K562 (cell line): ENCODE data around the gene PPP1R12C. TPM values are rescaled to one million over a fixed set of nuclear protein-coding genes. Genes with fewer than 3 reads are reported as not detected.

ENCODE experiments used
- ATAC-seq: fragments of 200-7000 bp; cut with Tn5 transposase; 3 replicates; pipeline ENCODE4 v1.9.1; 2020; ENCODE audit warnings: moderate library complexity
- BruUV-seq: library from RNA; stranded (reverse); fragments of 400-500 nt; replicated peaks from 2 replicates; lab custom pipeline; 2021; lab: Mats Ljungman, UMichigan
- CTCF ChIA-PET: fragments of 300-600 bp; formaldehyde crosslinking; extraction: SDS; loops from one replicate; lab custom pipeline; 2021; ENCODE audit warnings: low intra/inter-chr PET ratio; lab: Yijun Ruan, JAX
- POLR2A ChIA-PET: fragments of 300-600, 350-650 bp; sonication (Branson Sonifier 250); formaldehyde crosslinking; extraction: SDS; loops from one replicate; lab custom pipeline; 2021; ENCODE audit warnings: antibody characterized with exemption, inconsistent platforms; lab: Yijun Ruan, JAX
- DNase-seq, 4 experiments: peaks; one replicate each; pipeline versions ENCODE4 v3.0.0 to v3.0.0-alpha.2; 2011 to 2018; ENCODE audit warnings: low spot score in 3 of 4, mixed read lengths in 3 of 4; ENCODE audit errors: extremely low read depth in 1 of 4
- FAIRE-seq: peaks from 2 replicates; lab custom pipeline; 2011; peaks lifted over from hg19 to GRCh38; lab: Jason Lieb, UNC
- H2AFZ ChIP-seq: 2 replicates; pipeline ENCODE4 v1.6.0; 2011; ENCODE audit warnings: low read depth, low read length, control low read depth, inconsistent platforms
- H3K27ac ChIP-seq: fragments of 200-600 bp; 3 replicates; pipeline ENCODE4 v1.8.0; 2011; ENCODE audit warnings: low read depth, mild to moderate bottlenecking, control low read depth, inconsistent platforms, low read length, moderate library complexity, mixed read lengths; ENCODE audit errors: extremely low read depth
- H3K27me3 ChIP-seq, 2 experiments: fragments of 300-600 bp in 1 of 2; 2 replicates in 1 of 2; 3 replicates in 1 of 2; pipeline versions ENCODE4 v1.6.0 to v1.8.0; 2011; ENCODE audit warnings: inconsistent platforms in 2 of 2, low read length in 2 of 2, mild to moderate bottlenecking in 1 of 2, mixed read lengths in 1 of 2, moderate library complexity in 1 of 2; ENCODE audit not compliant: control insufficient read depth in 2 of 2, insufficient read depth in 2 of 2
- H3K36me3 ChIP-seq: fragments of 300-600 bp; 3 replicates; pipeline ENCODE4 v1.8.0; 2011; ENCODE audit warnings: mild to moderate bottlenecking, low read length, inconsistent platforms; ENCODE audit not compliant: control insufficient read depth, insufficient read depth
- H3K4me1 ChIP-seq, 2 experiments: fragments of 200-600 bp in 1 of 2; replicated peaks in 1 of 2; 2 replicates in 1 of 2; 3 replicates in 1 of 2; pipeline versions ENCODE4 v1.5.1 to v1.8.0; 2011; ENCODE audit warnings: inconsistent platforms in 2 of 2, low read length in 2 of 2, mild to moderate bottlenecking in 1 of 2, mixed read lengths in 1 of 2, moderate library complexity in 1 of 2; ENCODE audit not compliant: control insufficient read depth in 2 of 2, insufficient read depth in 2 of 2
- H3K4me2 ChIP-seq: 2 replicates; pipeline ENCODE4 v1.6.1; 2011; ENCODE audit warnings: low read length, control low read depth, inconsistent platforms, mixed read lengths; ENCODE audit not compliant: insufficient read depth
- H3K4me3 ChIP-seq: fragments of 200-600 bp; sonication (generic), shearing (Covaris generic); 2 replicates; pipeline ENCODE4 v1.5.1; 2016; ENCODE audit warnings: control low read depth, inconsistent platforms
- H3K79me2 ChIP-seq: fragments of 200-600 bp; 3 replicates; pipeline ENCODE4 v1.8.0; 2011; ENCODE audit warnings: low read length, inconsistent platforms; ENCODE audit not compliant: control insufficient read depth, insufficient read depth
- H3K9ac ChIP-seq, 2 experiments: 2 replicates each; pipeline versions ENCODE4 v1.6.0 to v1.6.1; 2011; ENCODE audit warnings: low read depth in 2 of 2, low read length in 2 of 2, control low read depth in 1 of 2, inconsistent platforms in 1 of 2, mild to moderate bottlenecking in 1 of 2, mixed read lengths in 1 of 2; ENCODE audit not compliant: insufficient read depth in 1 of 2
- H3K9me1 ChIP-seq: one replicate; pipeline ENCODE4 v1.6.0; 2011; ENCODE audit warnings: inconsistent platforms, mild to moderate bottlenecking, low read length, moderate library complexity; ENCODE audit not compliant: control insufficient read depth, insufficient read depth
- H3K9me3 ChIP-seq: replicated peaks from 2 replicates; pipeline ENCODE4 v1.5.1; 2011; ENCODE audit warnings: low read depth, low read length, inconsistent platforms; ENCODE audit not compliant: control insufficient read depth, insufficient read depth
- H4K20me1 ChIP-seq: replicated peaks from 2 replicates; pipeline ENCODE4 v1.6.1; 2011; ENCODE audit warnings: low read length, inconsistent platforms, mixed read lengths; ENCODE audit not compliant: control insufficient read depth, insufficient read depth
- KDM2B ChIP-seq: fragments of 250-450 bp; sonication (Bioruptor Pico); IDR thresholded peaks from 2 replicates; pipeline ENCODE4 v1.8.0; 2021; ENCODE audit warnings: mild to moderate bottlenecking, moderate library complexity
- MAFG ChIP-seq: fragments of 450-650 bp; conservative IDR thresholded peaks from 2 replicates; pipeline ENCODE4 v1.6.1; 2016; ENCODE audit warnings: missing genetic modification characterization, missing compliant biosample characterization
- MTA3 ChIP-seq: fragments of 450-650 bp; formaldehyde crosslinking; IDR thresholded peaks from 2 replicates; pipeline ENCODE4 v1.6.1; 2017; ENCODE audit warnings: mild to moderate bottlenecking, borderline replicate concordance
- NEUROD1 ChIP-seq: fragments of 150-350 bp; IDR thresholded peaks from 2 replicates; pipeline ENCODE4 v1.6.1; 2014; ENCODE audit warnings: borderline replicate concordance, low read length, low read depth; ENCODE audit not compliant: partially characterized antibody
- POLR2G ChIP-seq: fragments of 200-400 bp; formaldehyde crosslinking; IDR thresholded peaks from 2 replicates; pipeline ENCODE4 v1.6.1; 2017; ENCODE audit warnings: low read depth, mild to moderate bottlenecking, antibody characterized with exemption, low read length, moderate library complexity
- RBM25 ChIP-seq: fragments of 200-400 bp; formaldehyde crosslinking; IDR thresholded peaks from 2 replicates; pipeline ENCODE4 v1.6.1; 2018; ENCODE audit warnings: low read length, low read depth, moderate library complexity; ENCODE audit not compliant: severe bottlenecking
- SPI1 ChIP-seq: IDR thresholded peaks from 2 replicates; pipeline ENCODE4 v1.6.1; 2011; ENCODE audit warnings: low read depth, low read length, control low read depth, borderline replicate concordance
- STAT6 ChIP-seq: sonication (generic); formaldehyde crosslinking; IDR thresholded peaks from 2 replicates; pipeline ENCODE4 v1.8.1; 2023; ENCODE audit warnings: mild to moderate bottlenecking, missing genetic modification reagents
- TOE1 ChIP-seq, 2 experiments: fragments of 450-650 bp in 1 of 2; sonication (generic) in 1 of 2; formaldehyde crosslinking in 1 of 2; IDR thresholded peaks; 2 replicates each; pipeline versions ENCODE4 v1.7.1 to v1.8.0; 2016 to 2022; ENCODE audit warnings: borderline replicate concordance in 2 of 2, mild to moderate bottlenecking in 2 of 2, antibody characterized with exemption in 1 of 2, inconsistent platforms in 1 of 2, low read depth in 1 of 2, missing genetic modification reagents in 1 of 2, moderate library complexity in 1 of 2
- ZC3H11A ChIP-seq: IDR thresholded peaks from 2 replicates; pipeline ENCODE4 v1.6.1; 2012; ENCODE audit warnings: low read depth, low read length, improper control_type of control experiment
- ZKSCAN3 ChIP-seq: fragments of 250-450 bp; sonication (Bioruptor Pico); IDR thresholded peaks from 2 replicates; pipeline ENCODE4 v1.4.0; 2020
- ZNF695 ChIP-seq: fragments of 450-650 bp; formaldehyde crosslinking; IDR thresholded peaks from 2 replicates; pipeline ENCODE4 v1.4.0; 2020; ENCODE audit warnings: mild to moderate bottlenecking, moderate library complexity
- WGBS: fragments of 100-300 bp; shearing (Covaris generic); methylation state at CpG from one replicate; pipeline ENCODE4 v1.1.6; 2016; ENCODE audit warnings: low coverage, mixed read lengths; ENCODE audit not compliant: insufficient coverage; ENCODE audit errors: missing lambda C conversion rate; 5-methylcytosine and 5-hydroxymethylcytosine counted together
- in situ Hi-C: fragments of 300-500 bp; cut with MboI; formaldehyde crosslinking; loops from 4 replicates; pipeline ENCODE4 v1.15.0; 2018; ENCODE audit warnings: inconsistent platforms, mixed read lengths
- intact Hi-C: fragments of 100-400 bp; cut with micrococcal nuclease; formaldehyde crosslinking; loops from 2 replicates; pipeline ENCODE4 v1.14.2; 2022
- polyA plus RNA-seq, 8 experiments: library from polyadenylated mRNA; depleted of rRNA in 4 of 8; stranded (reverse) in 5 of 8; unstranded in 3 of 8; fragments of >200 nt; fragmentation: Nextera tagmentation in 2 of 8; fragmentation: Illumina TruSeq in 1 of 8; extraction: Ambion mirVana in 2 of 8; extraction: Trizol in 1 of 8; gene quantifications; 2 replicates each; pipeline versions ENCODE4 v1.2.1 to v1.2.3, GENCODE V29; 2011 to 2014; ENCODE audit warnings: inconsistent platforms in 1 of 8, missing spikeins in 1 of 8
- total RNA-seq, 7 experiments: library from RNA; depleted of rRNA in 6 of 7; stranded (reverse); fragments of >200 nt in 6 of 7; fragmentation: Illumina TruSeq in 2 of 7; extraction: Trizol in 2 of 7; gene quantifications; 2 replicates each; pipeline versions ENCODE4 v1.2.1 to v1.2.3, GENCODE V29; 2011 to 2021; ENCODE audit warnings: low replicate concordance in 1 of 7

The PPP1R12C gene
- total and polyA plus RNA-seq, 9 of the 15 experiments (the other 6 are each of a cell fraction or from before 2014, with no cell fraction given), result 1.8 to 136 (median 33.7) TPM

DNA sequence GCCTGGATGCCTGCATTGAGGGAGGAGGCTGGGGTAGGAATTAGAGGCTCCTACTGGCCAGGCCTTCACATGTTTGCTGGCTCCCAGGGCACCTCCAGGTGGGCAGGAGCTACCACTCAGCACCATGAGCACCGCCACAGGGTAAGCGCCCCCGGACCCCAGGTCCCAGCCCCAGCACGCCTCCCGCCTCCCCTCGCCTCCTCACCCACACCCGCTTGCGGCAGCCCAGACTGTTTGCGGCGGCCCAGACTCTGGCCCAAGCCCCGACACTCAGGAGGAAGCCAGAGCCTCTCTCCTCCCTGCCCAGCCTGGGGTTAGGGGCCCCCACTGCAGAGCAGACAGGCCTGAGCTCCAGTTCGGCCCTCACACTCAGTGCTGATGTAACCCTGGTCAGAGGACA is 41.1 kb downstream of the PPP1R12C start:
- no peak overlapping the region for H3K27ac ChIP-seq
- H3K9me1 ChIP-seq, result no peaks in the 10 kb centered on the region
- POLR2A ChIA-PET, result interaction anchor here (0.6 to 1.2 kb wide), 2 partner anchors 8 to 225 kb away, joined by 3 to 4 read pairs; no protein-coding TSS in a partner anchor
- DNase-seq, result no peak
- no peaks in the 10 kb centered on the region for H3K9me3 ChIP-seq
- no TSS peak for BruUV-seq
- intact Hi-C loops, result no loop called here
- no peak for TF ChIP-seq NEUROD1
- no peak for TF ChIP-seq MTA3
- TF ChIP-seq ZNF695, result no peak
- no peak for TF ChIP-seq SPI1
- H3K36me3 ChIP-seq, result peaks cover 7% of the 10 kb centered on the region; the same call in 1 of the 3 replicates
- H3K27me3 ChIP-seq, result no peaks in the 10 kb centered on the region
- in situ Hi-C loops, result no loop called here
- 65% methylated on average over 6 of the region's 12 CpGs for WGBS
- H4K20me1 ChIP-seq, result no peaks in the 10 kb centered on the region
- H3K4me1 ChIP-seq, result peaks cover 4 to 38% of the 10 kb centered on the region in 2 experiments
- no peak overlapping the region for H3K4me3 ChIP-seq
- H2AFZ ChIP-seq, result no peak overlapping the region
- peak overlapping the region in 1 of 2 experiments; percentile 43; a peak in 1 of 4 replicates for H3K9ac ChIP-seq
- ATAC-seq, result no peak
- no peak overlapping the region for H3K4me2 ChIP-seq
- CTCF ChIA-PET, result no interaction called here
- no peak for FAIRE-seq
- peaks cover 7% of the 10 kb centered on the region; the same call in 2 of the 3 replicates for H3K79me2 ChIP-seq

DNA sequence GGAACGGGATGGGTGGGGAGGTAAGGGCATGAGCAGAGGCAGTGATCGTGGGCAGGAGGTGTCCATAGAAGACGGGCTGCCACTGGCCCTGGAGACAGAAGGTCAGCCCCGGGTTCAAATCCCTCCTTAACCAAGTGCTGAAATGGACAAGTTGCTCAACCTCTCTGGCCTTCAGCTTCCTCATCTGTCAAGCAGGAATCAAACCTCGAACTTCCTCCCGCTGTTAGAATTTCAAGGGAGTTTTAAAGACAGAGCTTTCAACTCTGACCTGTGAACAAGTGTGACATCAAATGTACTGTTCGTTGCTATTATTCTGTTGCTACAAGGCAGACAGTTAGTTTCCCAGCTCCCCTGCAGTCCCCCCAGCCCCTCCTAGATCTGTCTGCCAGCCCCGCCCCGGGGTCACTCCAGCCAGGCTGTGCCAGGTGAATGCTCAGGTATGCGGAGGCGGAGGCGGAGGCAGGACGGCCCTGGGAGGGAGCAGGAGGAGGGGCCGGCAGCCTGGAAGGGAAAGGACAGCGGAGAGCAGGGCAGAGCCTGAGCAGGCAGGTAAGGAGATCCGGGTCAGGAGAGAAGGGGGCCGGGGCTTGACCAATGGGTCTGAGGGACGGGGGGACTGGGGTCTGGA is 42.0 kb downstream of the PPP1R12C start, which contains the start of gene EPS8L1:
Gene EPS8L1 (plus strand): TSS at position 499 of the 628 bp plus-strand sequence. CDS start 576 bp downstream, outside the sequence.
- Histone ChIP-seq H3K36me3 (peaks cover 7% of the 10 kb centered on the region; the same call in 1 of the 3 replicates), H3K4me2 (no peak within 1 kb of the TSS), H3K9me3 (no peaks in the 10 kb centered on the region), H3K27me3 (no peaks in the 10 kb centered on the region), H3K27ac (no peak within 1 kb of the TSS), H3K79me2 (peaks cover 7% of the 10 kb centered on the region; the same call in 2 of the 3 replicates), H3K4me1 (peaks cover 9 to 33% of the 10 kb centered on the region in 2 experiments), H3K9ac (peak within 1 kb of the TSS in 1 of 2 experiments; percentile 43; a peak in 1 of 4 replicates), H3K9me1 (no peaks in the 10 kb centered on the region), H4K20me1 (no peaks in the 10 kb centered on the region), H3K4me3 (no peak within 1 kb of the TSS), H2AFZ (no peak within 1 kb of the TSS)
- BruUV-seq, result no TSS peak
- WGBS, result 32% methylated on average over 18 of the region's 18 CpGs
- peak; percentile 49 for FAIRE-seq
- intact Hi-C loops (no loop called here), in situ Hi-C loops (no loop called here)
- no peak for ATAC-seq
- POLR2A ChIA-PET, result interaction anchor here (0.6 to 1.6 kb wide), 4 partner anchors 7 to 304 kb away, joined by 3 to 4 read pairs (median 4); partner anchors contain the start of gene RDH13
- CTCF ChIA-PET, result no interaction called here
- no peak for DNase-seq
- TF ChIP-seq MAFG, result no peak
- no peak for TF ChIP-seq STAT6 (CRISPR knock-in tag)
- TF ChIP-seq RBM25, result peak; percentile 5
- TF ChIP-seq TOE1 (IDR thresholded peaks at IDR 0.05; ENCODE audit: borderline replicate concordance), result no peak
- no peak for TF ChIP-seq TOE1 (CRISPR knock-in tag; IDR thresholded peaks at IDR 0.05; ENCODE audit: borderline replicate concordance, low read depth)
- TF ChIP-seq POLR2G, result peak; percentile 28; the same call in 1 of the 2 replicates
- TF ChIP-seq ZC3H11A, result no peak
- no peak for TF ChIP-seq ZKSCAN3 (CRISPR knock-in tag)
- TF ChIP-seq KDM2B, result no peak
